Measurements from ENCODE around the gene DUSP9.

DNA sequence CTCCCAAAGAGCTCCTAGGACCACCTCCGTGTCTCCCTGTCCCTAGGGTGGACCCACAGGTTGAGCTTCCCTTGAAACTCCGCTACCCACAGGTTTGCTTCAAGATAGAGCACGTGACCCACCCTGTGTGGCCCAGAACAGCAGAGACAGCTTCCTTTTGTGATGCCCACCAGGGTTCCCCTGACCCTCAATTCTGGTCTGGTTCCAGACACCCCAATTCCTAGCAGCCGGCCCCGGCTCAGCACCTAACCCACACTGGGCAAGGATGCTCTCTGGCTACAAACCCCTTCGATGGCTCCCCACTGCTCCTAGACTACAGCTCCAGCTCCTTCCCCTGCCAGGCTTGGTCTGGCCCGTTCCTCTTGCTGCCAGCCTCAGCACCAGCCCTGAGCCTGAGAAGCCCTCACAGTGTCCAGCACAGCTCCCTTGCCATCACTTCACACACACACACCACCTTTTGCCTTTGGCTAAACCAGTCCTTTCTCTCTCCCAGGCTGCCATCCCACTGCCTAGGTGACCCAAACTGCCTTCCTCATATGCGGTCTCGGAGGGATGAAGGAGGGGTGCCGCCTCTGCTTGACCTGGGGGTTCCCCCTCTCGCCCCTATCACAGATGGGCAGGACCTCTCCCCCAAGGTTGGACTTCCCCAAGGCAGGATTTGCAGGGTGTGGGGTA, 20.4 kb downstream of the DUSP9 start:
- TF ChIP-seq POLR2AphosphoS5 (IDR thresholded peaks at IDR 0.05) (no peak), EZH2 (IDR thresholded peaks at IDR 0.05; ENCODE audit: borderline replicate concordance, insufficient read depth, low read length, poor library complexity, severe bottlenecking) (no peak), RAD21 (conservative IDR thresholded peaks at IDR 0.05) (no peak)
- TF ChIP-seq, protein P1, sequence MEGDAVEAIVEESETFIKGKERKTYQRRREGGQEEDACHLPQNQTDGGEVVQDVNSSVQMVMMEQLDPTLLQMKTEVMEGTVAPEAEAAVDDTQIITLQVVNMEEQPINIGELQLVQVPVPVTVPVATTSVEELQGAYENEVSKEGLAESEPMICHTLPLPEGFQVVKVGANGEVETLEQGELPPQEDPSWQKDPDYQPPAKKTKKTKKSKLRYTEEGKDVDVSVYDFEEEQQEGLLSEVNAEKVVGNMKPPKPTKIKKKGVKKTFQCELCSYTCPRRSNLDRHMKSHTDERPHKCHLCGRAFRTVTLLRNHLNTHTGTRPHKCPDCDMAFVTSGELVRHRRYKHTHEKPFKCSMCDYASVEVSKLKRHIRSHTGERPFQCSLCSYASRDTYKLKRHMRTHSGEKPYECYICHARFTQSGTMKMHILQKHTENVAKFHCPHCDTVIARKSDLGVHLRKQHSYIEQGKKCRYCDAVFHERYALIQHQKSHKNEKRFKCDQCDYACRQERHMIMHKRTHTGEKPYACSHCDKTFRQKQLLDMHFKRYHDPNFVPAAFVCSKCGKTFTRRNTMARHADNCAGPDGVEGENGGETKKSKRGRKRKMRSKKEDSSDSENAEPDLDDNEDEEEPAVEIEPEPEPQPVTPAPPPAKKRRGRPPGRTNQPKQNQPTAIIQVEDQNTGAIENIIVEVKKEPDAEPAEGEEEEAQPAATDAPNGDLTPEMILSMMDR (IDR thresholded peaks at IDR 0.05; ENCODE audit: poor library complexity, severe bottlenecking): no peak

Measured in neural cell (in vitro differentiated cells).